HG02642 (cell line): ENCODE measurements around the gene DSN1.

Experiments
- ATAC-seq: cut with Tn5 transposase; IDR thresholded peaks from one replicate; pipeline ENCODE4 v1.9.1; 2021; ENCODE audit warnings: mild to moderate bottlenecking; ENCODE audit not compliant: unreplicated experiment, poor library complexity

The DSN1 gene

DNA sequence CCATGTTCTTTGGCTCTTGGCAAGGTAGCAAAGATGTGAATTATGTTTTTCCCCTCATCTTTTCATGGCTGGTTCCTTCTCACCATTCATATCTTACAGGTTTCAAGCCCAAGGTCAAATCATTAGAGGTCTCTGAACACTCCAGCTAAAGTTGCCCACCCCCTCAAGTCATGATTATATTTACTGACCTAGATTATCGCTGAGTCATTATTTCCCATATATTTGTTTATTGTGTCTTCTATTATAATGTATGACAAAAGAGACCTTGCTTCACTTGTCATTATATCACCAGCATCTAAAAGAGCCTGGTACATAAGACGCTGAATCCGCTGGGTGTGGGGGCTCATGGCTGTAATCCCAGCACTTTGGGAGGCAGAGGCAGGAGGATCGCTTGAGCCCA lies 12.4 kb downstream of the DSN1 start:
- ATAC-seq = no peak

DNA sequence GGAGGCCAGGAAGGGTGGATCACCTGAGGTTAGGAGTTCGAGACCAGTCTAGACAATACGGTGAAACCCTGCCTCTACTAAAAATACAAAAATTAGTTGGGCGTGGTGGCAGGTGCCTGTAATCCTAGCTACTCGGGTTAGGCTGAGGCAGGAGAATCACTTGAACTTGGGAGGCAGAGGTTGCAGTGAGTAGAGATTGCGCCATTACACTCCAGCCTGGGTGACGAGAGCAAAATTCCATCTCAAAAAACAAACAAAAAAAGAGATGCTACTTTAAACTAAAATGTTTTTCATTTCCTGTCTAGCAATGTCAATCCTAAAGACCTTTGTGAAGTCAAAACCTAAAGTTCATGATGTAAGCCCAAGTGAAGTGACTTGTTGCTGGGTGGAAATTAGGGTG lies 12.9 kb downstream of the DSN1 start:
- ATAC-seq = no peak

DNA sequence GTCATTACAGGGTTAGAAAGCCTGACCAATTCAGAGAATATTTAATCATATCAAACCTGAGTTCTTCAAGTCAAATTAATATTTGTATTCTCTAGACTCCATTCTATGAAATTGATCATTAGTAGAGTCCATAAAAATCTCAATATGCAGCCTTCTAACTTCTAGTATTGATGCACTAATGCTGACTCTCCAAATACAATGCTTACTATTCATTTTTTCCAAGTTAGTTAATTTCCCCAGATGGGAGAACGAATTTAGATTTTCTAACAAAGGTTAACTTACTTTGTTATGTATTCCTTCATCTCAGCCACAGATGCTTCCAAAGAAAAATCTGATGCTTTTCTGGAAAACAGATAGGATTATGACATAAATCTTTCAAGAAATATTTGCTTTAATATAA lies 15.3 kb downstream of the DSN1 start:
- ATAC-seq = no peak

DNA sequence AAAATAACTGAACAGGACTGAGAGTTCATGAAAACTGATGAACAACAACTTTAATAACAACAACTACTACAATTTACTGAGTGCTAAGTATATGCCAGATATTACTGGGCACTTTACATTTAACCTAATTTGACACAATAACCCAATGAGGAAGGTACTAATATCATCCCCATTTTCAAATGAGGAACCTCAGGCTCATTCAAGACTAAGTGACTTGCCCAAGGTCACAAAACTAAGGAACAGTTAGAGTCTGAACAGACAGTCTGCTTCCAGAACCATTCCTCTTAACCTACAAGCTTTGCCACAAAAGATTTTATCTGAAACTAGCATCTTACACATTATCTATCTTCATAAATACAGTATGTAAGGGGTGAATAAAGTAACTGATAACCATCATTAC lies 17.1 kb downstream of the DSN1 start:
- ATAC-seq = no peak

DNA sequence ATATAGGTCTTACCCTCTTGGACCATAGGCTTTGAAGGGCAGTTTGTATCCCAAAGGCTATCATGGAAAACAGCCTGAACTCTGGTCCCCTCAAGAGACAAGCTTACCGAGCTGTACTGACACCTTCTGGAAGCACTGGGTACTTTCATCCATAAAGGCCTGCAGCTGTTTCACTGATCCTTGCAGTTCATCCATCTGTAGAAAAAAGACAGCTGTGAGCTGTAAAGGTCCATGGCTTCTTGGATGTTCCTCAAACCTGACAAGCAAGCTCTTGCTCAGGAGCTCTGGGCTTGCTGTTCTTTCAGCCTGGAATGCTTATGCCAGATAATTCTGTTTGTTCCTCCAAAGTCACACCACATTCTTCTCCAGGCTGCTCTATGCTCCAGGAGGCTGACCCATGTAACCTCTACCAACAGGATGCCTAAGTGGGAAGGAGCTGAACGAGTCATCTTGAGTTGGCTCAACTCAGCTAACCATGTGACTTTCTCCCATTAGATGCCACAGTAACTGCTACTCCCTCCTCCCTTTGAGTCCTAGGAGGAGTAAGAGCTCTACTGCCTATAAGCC lies 18.8 kb downstream of the DSN1 start:
- ATAC-seq = no peak

DNA sequence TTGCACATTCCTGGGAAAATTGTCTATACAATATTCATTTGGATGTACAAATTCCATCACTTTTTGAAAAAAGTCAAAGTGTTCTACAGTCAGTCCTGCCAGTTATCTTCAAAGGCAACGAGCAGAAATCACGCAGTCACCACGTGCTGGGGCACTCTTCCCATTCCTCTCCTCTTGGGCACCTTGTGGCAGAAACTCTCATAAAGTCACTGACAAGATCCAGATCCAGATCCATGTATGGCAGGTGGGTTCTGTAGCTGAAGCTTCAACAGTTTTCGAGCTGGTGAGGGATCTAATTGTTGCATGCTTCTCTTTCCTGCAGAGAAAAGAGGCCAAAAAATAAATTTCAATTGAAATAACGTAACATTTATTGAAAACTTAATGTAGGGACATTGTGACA lies 21.0 kb downstream of the DSN1 start:
- ATAC-seq = no peak

DNA sequence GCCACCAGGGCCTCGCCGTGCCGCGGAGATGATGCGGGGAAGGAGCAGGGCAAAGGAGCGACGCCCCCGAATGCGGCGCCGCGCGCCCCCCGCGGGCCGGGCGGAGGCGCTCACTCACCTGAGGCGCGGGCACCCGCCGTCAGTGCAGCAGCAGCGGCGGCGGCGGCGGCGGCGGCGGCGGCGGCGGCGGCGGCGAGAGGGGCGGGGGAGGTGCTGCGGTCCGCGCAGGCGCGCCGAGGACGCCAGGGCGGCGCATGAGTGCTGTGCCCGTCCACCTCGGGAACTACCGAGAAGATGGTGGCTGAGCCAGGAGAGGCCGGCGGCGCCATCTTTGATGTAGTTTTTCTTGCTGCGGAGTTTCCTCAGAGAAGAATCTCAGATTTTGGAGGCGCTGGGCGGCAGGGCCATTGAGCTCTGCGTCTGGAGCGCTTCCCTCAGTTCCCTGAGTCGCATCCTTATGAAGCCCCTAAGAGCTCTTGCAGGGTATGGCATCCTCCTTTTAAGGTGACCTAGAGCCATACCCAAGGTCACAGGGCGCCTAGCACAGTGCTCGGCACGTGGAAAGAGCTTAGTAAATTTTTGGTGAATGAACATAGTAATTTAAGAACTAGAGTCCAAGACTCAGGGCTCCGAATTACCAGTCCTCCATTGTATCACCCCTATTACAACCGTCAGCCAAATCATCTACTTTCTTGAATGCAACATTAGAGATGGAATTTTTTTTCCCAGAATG lies 27.5 kb downstream of the DSN1 start, which contains the start of gene NDRG3:
Gene NDRG3 (minus strand): TSS at position 164 of the 733 bp plus-strand sequence. CDS start 24,355 bp downstream, outside the sequence.
- ATAC-seq = peak; percentile 94

DNA sequence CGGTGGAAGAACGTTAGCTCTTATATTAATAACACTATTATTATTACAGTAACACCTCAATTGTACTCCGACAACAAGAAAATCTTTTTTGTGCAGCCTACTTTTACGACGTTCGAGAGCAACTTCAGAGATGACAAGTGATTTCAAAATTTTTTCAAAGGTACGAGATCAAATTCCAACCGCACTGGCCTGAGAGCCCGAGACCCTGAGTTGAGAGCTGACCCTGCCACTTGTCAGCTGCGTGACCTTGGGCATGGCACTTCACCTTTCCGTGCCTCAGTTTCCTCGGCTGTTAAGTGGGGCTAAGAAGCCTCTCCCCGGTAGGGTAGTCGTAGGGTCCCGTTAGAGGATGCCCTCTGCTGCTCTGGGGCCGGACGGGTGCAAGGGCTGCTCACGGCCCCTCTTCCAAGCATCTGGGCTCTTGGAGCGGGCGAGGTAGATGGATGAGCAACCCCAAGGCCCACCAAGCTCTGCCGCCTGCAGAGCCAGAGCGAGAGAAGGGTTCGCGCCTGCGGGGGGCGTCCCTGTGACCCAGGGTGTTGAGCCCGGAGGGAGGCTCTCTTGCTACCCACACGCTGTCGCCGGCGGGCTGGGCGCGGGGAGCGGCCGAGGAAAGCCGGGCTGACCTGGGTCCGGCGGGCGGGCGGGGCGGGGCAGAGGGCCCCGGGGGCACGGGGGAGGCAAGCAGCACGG lies 28.2 kb downstream of the DSN1 start:
- ATAC-seq = peak; percentile 42

DNA sequence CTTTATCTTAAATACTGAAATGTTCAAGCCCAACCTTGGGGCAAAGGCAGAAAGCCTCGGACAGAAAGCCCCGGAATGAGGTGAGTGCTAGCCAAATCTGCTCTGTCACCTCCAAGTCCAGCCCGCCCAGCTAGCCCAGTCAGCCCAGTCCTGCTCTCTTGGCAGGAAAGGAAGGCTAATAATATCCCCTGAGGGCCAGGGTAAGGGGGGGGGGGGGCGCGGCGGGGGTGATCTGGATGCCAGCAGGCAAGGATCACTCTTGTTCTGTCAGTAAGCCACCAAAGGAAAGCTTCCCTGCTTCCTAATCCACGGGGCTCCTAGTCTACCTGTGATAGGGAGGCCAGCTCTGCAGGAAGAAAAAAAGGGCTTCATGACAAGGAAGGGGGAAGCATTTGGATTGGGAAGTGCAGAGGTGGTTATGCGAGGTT lies 28.8 kb downstream of the DSN1 start:
- ATAC-seq = no peak

DNA sequence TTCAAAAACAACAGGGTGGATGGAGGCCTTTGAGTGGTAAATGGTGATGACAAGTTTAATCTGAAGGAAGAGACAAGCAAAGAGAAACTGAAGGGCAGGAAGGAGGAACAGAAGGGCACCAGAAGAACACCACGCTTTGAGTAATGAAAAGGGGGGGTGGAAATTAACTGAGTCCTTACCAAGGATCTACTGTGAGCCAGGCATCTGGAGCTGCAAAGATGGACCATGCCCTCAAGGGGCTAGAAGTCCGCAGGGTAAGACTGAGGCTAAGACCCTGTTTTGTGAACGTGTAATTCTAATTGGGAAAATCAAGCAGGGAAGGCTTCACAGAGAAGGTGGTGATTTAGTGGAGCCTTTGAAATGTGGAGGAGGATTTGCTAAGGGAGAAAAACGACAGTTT lies 29.3 kb downstream of the DSN1 start:
- ATAC-seq = no peak

DNA sequence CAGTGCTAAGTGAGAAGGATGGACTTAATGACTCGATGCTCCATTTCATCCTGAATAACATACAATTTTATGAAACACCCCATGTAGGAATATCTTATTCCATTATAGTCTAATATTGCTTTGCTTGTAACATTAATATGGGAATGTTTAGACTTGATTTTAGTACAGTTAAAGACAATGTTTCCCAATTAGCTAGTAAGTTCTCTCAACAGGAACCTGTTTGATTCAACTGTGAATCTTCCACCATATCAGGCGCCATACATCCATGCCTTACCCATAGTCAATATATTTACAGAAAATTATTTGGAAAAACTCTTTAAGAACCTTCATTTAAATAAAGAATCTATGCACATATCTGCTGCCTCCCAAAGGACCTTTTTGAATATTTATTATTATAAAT lies 31.0 kb downstream of the DSN1 start:
- no peak for ATAC-seq

DNA sequence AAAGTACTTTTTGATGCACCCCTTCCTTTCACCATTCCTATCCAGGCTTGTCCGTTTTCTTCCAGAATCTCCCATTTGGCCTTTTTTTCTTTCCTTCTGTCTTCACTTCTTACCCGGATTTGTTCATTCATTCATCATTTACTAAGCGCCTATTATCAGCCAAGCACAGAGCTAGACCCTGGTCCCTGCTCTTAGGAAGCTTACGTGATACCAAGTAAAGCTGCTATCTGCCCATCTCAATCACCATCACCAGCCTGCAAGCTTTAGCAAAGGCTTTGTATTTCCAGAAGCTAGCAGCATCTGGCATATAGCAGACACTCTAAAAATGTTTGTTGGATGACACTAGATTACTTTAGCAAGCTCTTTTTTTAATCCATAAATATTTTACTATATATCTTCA lies 32.5 kb downstream of the DSN1 start:
- ATAC-seq = no peak

DNA sequence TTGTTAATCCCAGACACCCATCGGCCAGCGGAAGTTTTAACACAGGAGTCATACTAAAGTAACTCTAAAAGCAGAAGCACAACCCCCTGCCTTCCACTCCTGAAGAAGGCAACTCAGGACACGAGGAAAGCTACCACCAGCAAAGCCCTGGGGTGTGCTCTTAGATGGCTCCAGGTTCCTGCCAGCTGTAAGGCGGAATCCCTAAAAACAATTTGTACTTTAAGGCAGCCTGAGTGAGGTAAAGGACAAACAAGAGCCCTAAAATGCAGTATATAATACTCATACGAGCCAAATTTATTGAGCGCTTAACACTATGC lies 36.4 kb downstream of the DSN1 start:
- ATAC-seq = no peak

DNA sequence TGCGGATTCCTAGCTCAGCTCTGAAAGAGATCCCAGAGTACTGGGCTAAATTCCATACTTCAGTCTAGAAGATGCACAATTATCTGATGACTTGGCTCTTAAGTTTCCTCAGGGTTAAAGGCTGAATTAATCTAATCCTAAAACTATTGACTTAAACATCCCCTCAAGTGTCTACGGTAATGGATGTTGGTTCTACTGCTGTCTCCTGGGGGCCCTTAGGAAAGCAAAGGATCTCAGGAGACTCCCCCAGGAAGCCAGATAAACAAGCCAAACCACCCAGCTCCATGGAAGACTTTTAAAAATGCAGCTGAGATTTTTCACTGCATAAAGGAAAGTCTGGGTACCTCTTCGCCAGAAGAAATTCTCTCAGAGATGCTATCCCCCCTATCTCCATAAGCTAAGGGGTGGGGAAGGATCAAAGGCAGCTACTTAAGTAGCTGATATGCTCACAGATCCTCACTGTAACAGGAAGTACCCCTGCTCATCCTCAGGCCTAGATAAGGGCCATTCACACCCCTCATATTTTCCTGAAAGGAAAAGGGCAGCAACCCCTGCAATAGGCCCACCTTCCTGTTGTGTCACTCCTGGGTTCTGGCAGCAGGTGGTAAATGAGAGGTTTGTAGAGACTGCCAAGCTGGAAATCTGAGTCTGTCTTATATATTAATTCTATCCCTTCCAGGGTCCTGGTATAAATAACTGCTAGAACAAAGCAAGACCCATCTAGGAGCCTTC lies 36.9 kb downstream of the DSN1 start:
- ATAC-seq = no peak

DNA sequence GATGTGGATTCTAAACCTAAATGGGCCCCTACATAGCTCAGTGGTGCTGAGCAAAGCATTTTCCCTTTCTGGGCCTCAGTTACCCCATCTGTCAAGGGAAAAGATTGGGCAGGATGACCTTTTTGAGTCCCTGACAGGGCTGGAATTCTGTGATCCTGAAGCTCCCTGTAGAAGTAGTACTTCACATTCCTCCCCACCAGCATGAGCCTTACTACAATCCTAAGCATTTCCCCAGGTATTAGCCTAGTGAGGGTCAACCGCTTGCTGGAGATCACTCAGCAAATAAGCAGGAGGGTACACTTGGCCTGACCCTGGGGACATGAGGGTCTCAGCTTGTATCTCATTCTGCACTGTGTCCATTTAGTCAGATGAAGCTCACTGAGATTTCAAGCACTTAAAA lies 41.1 kb downstream of the DSN1 start:
- ATAC-seq = no peak

DNA sequence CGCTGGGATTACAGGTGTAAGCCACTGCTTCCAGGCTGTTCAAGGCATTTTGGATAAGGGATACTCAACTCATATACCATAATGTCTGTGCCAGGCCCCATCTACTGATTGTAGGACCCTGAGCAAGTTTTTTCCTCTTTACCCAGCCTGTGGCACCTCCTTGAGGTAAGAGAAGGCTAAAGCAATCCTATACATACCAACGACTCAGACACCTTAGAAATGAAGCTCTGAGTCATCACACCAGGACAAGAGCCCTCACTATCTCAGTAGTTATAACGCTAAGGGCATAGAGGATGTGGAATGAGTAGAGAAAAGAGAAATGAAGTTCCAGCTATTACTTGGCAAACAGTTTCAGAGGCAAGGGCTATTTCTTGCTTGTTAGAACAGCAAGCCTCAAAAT lies 44.6 kb downstream of the DSN1 start:
- no peak for ATAC-seq

DNA sequence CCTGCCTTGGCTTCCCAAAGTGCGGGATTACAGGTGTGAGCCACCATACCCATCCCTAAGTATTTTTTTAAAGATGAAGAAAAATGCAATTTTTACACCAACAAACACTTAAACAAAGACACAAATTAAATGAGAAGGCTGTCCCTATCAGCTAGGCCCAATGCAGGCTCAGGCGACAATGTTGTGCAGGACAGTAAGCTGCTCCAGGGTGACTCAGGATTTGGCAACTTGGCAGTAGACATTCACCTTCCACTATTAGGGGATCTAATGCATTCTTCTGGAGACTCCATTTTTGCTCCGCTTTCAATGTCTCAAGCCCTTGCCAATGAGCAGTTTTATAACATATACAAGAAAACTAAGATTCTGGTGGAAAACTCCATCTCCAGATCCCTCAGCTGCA lies 47.4 kb downstream of the DSN1 start:
- ATAC-seq = no peak

DNA sequence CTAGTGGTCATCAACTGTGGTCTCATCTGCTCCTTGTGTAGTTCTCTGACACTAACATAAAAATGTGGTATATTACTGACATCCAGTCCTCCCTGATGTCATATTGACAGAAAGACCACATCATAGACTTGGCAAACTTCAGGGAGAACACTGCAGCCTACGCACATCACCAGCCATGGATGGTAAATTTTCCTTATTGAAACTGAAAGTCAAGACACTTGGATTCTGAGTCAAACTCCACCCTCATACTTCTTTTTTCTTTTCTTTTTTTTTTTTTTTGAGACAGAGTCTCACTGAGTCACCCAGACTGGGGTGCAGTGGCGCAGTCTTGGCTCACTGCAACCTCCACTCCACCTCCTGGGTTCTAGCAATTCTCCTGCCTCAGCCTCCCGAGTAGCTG lies 53.1 kb downstream of the DSN1 start:
- ATAC-seq = no peak

DNA sequence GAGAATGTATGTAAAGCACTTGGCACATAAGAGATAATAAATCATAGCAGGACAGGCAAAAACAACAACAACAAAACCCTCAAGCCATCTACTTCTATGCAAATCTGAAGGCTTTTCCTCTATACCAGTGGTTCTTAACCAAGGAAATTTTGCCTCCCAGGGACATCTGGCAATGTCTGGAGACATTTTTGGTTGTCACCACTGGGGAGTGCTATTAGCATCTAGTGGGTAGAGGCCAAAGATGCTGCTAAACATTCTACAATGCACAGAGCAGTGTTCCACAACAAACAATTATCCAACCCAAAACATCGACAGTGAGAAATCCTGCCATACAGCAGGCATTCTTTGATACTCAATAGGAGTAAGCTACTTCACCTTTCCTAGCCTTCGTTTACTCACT lies 55.9 kb downstream of the DSN1 start:
- ATAC-seq = no peak

DNA sequence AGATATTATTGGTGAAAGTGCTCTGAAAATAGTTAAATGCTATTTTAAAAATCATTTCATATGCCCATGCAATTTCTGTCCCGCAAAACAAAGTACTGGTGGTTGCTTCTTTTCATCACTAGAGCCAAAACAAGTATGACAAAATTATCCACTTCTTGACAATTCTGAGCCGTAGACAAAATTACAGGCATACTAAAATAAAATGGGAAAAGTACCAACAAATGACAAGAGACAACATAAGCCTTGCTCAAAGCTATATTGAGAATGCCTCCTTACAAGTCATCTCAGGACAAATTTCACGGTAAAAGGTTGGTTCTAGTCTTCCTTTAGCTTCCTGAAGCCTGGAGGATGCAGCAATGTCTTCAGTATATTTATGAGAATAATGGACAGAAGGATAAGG lies 56.5 kb downstream of the DSN1 start:
- no peak for ATAC-seq

DNA sequence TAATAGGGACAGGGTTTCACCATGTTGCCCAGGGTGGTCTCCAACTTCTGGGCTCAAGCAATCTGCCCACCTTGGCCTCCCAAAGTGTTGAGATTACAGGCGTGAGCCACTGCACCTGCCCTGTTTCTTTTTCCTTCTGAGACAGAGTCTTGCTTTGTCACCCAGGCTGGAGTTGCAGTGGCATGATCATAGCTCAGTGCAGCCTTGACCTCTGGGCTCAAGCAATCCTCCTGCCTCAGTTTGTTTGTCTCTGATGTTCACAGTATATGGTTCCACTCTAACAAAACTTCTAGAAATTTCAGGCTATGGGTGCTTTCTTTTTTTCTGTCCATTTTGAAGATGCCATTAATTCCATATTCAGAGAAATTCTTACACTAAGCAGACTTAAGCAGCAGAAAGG lies 60.8 kb downstream of the DSN1 start:
- no peak for ATAC-seq
